PC-3 (cell line): ENCODE measurements around the gene SKA1.

Experiments used
- EZH2 ChIP-seq: fragments of 300-600 bp; sonication (generic); IDR thresholded peaks from one replicate; pipeline ENCODE4 v1.6.1; 2017; ENCODE audit warnings: antibody characterized with exemption, mild to moderate bottlenecking, low read length; ENCODE audit not compliant: unreplicated experiment
- EZH2phosphoT487 ChIP-seq: fragments of 300-600 bp; sonication (generic); IDR thresholded peaks from 2 replicates; pipeline ENCODE4 v1.6.1; 2018; ENCODE audit warnings: mild to moderate bottlenecking, antibody characterized with exemption, low read length, borderline replicate concordance
- TF ChIP-seq, protein P1 (sequence below): fragments of 300-600 bp; sonication (generic); conservative IDR thresholded peaks from 2 replicates; pipeline ENCODE4 v1.5.1; 2017; ENCODE audit warnings: antibody characterized with exemption, low read depth, mild to moderate bottlenecking, low read length

DNA sequence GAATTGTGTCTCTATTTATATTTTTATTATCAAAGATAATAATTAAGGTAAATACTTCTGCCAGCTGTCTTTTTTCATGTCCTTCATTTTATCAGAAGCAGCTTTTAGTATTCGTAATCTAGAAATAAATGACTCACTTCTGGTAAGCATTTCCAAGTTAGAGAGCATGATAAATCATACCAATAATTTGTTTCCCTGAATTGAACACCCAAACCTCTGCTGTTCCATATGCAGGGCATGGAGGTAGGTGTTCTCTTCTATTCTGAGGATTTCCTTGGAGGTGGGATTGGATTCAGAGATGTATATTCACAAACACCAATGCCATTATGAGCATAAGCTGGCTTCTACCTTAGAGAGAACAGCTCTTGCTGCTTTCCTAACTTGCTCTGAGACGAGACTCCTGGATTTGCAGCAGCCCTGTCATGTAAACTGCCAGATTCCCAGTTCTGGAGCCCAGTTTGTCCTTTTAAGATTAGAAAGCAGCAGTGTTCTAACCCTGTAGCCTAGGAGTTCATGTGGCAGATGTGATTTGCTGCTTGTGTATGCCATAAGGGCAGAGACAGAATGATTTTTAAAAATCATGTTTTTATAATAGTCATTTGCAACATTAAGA is 47.5 kb downstream of the SKA1 start:
- TF ChIP-seq, protein P1, sequence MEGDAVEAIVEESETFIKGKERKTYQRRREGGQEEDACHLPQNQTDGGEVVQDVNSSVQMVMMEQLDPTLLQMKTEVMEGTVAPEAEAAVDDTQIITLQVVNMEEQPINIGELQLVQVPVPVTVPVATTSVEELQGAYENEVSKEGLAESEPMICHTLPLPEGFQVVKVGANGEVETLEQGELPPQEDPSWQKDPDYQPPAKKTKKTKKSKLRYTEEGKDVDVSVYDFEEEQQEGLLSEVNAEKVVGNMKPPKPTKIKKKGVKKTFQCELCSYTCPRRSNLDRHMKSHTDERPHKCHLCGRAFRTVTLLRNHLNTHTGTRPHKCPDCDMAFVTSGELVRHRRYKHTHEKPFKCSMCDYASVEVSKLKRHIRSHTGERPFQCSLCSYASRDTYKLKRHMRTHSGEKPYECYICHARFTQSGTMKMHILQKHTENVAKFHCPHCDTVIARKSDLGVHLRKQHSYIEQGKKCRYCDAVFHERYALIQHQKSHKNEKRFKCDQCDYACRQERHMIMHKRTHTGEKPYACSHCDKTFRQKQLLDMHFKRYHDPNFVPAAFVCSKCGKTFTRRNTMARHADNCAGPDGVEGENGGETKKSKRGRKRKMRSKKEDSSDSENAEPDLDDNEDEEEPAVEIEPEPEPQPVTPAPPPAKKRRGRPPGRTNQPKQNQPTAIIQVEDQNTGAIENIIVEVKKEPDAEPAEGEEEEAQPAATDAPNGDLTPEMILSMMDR = no peak
- TF ChIP-seq EZH2 (no peak), EZH2phosphoT487 (no peak)
